ENCODE results near the gene ATP6V0C.

DNA sequence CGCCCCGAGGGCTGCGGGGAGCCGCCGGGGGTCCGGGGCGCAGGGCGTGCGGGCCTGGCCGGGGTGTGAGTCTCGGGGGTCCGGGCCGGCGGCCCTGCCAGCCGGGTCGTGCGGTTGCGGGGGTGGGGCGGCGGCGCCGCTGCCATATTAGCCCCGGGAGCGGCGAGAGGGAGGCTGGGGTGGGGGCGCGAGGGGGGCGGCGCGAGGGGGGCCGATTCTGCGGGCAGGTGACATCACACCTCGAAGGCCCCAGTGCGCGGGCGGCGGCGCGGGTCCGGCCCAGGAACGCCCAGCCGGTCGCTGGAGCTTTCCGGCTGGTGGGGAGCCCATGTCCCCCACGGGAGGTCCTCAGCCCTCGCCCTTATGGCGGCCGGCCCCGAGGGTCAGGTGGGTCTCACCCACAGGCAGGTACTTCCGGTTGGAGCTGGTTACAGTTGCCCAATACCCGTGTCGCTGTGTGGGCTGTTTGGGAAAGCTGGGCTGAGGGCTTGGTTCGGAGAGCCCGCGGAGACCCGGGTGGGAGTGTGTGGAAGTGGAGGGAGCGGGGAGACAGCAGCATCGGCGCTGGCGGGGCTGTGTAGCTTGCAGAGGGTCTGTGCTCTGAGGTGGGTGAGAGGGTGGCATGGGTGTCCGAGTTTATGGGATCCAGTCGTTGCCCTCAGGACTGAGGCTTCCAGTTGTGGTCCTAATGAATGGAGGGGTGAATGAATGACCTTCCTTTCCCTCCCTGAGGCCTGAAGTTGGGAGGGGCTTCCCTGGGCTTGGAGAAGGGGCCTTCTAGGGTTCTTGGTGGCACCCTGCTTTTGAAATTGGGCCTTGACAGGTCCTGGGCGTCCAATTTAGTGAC lies 804 bp downstream of the ATP6V0C start:
- TF ChIP-seq, protein P1, sequence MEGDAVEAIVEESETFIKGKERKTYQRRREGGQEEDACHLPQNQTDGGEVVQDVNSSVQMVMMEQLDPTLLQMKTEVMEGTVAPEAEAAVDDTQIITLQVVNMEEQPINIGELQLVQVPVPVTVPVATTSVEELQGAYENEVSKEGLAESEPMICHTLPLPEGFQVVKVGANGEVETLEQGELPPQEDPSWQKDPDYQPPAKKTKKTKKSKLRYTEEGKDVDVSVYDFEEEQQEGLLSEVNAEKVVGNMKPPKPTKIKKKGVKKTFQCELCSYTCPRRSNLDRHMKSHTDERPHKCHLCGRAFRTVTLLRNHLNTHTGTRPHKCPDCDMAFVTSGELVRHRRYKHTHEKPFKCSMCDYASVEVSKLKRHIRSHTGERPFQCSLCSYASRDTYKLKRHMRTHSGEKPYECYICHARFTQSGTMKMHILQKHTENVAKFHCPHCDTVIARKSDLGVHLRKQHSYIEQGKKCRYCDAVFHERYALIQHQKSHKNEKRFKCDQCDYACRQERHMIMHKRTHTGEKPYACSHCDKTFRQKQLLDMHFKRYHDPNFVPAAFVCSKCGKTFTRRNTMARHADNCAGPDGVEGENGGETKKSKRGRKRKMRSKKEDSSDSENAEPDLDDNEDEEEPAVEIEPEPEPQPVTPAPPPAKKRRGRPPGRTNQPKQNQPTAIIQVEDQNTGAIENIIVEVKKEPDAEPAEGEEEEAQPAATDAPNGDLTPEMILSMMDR (IDR thresholded peaks at IDR 0.05): no peak
- no peak for TF ChIP-seq POLR2A (IDR thresholded peaks at IDR 0.05)
- no peak for TF ChIP-seq EP300 (IDR thresholded peaks at IDR 0.05)
- peak in 1 of 4 donors; percentile 11 for TF ChIP-seq POLR2AphosphoS5 (IDR thresholded peaks at IDR 0.05)
